Activated CD4-positive, alpha-beta T cell treated with anti-CD3 and anti-CD28 coated beads, Interleukin-2, amount 50 U/mL, for 1 hour (primary cell): ENCODE measurements around the gene POP4.
"Not testable (repeated sequence)": the region's sequence is repeated elsewhere in the genome, so short reads cannot be mapped to it uniquely, and the experiment has no call there.

Source experiments
- DNase-seq: peaks from one replicate; pipeline ENCODE4 v3.0.0-alpha.2; 2020

POP4 gene

GRCh38 chr19:29614046-29614445 lies 8.0 kb downstream of the POP4 start:
- no peak for DNase-seq

- no peak for DNase-seq
Measured at GRCh38 chr19:29614780-29615179, 8.7 kb downstream of the POP4 start.

- DNase-seq, result no peak
Measured at GRCh38 chr19:29615891-29616425, 9.9 kb downstream of the POP4 start.

- no peak for DNase-seq
Measured at GRCh38 chr19:29616541-29616940, 10.5 kb downstream of the POP4 start.

- no peak for DNase-seq
Measured at GRCh38 chr19:29617366-29618266, 11.5 kb downstream of the POP4 start.

- DNase-seq, result no peak
Measured at GRCh38 chr19:29618434-29618833, 12.4 kb downstream of the POP4 start.

GRCh38 chr19:29618871-29619270 lies 12.8 kb downstream of the POP4 start:
- DNase-seq, result no peak

GRCh38 chr19:29620931-29621351 lies 14.9 kb downstream of the POP4 start:
- DNase-seq, result no peak

GRCh38 chr19:29622166-29623070 lies 16.3 kb downstream of the POP4 start:
- DNase-seq, result no peak

- no peak for DNase-seq
Measured at GRCh38 chr19:29623726-29624488, 17.8 kb downstream of the POP4 start.

- no peak for DNase-seq
Measured at GRCh38 chr19:29624489-29625185, 18.6 kb downstream of the POP4 start.

GRCh38 chr19:29625186-29625651 lies 19.1 kb downstream of the POP4 start:
- DNase-seq, result no peak

- DNase-seq, result no peak
Measured at GRCh38 chr19:29626386-29626785, 20.3 kb downstream of the POP4 start.

GRCh38 chr19:29626832-29627231 lies 20.7 kb downstream of the POP4 start:
- DNase-seq, result not testable (repeated sequence)

GRCh38 chr19:29628661-29629385 lies 22.7 kb downstream of the POP4 start:
- DNase-seq, result no peak

- no peak for DNase-seq
Measured at GRCh38 chr19:29629836-29630534, 23.9 kb downstream of the POP4 start.

- no peak for DNase-seq
Measured at GRCh38 chr19:29630655-29631054, 24.6 kb downstream of the POP4 start.

- DNase-seq, result no peak
Measured at GRCh38 chr19:29631450-29631849, 25.4 kb downstream of the POP4 start.

- no peak for DNase-seq
Measured at GRCh38 chr19:29634002-29634401, 27.9 kb downstream of the POP4 start.

GRCh38 chr19:29634423-29635130 lies 28.5 kb downstream of the POP4 start:
- DNase-seq, result no peak
